GM23248 (cell line): ENCODE measurements around the gene NYAP1. TPM values are rescaled to one million over a fixed set of nuclear protein-coding genes. Genes with fewer than 3 reads are reported as not detected.

Source experiments
- DNase-seq: peaks from one replicate; pipeline ENCODE4 v3.0.0-alpha.2; 2015
- H2AFZ ChIP-seq: fragments of 200-600 bp; sonication (generic); 2 replicates; pipeline ENCODE4 v1.6.1; 2016; ENCODE audit warnings: antibody characterized with exemption
- H3F3A ChIP-seq: fragments of 200-600 bp; sonication (generic); 2 replicates; pipeline ENCODE4 v1.6.1; 2016; ENCODE audit warnings: mild to moderate bottlenecking, antibody characterized with exemption, mixed run types; ENCODE audit not compliant: insufficient read depth
- H3K27ac ChIP-seq: fragments of 200-600 bp; sonication (generic); 2 replicates; pipeline ENCODE4 v1.5.1; 2016; ENCODE audit warnings: mild to moderate bottlenecking
- H3K27me3 ChIP-seq: fragments of 200-600 bp; sonication (generic); replicated peaks from 2 replicates; pipeline ENCODE4 v1.6.1; 2016; ENCODE audit warnings: mild to moderate bottlenecking; ENCODE audit not compliant: insufficient read depth
- H3K36me3 ChIP-seq: fragments of 200-600 bp; sonication (generic); 2 replicates; pipeline ENCODE4 v1.6.1; 2016; ENCODE audit warnings: low read depth, mild to moderate bottlenecking
- H3K4me1 ChIP-seq: fragments of 200-600 bp; sonication (generic); 2 replicates; pipeline ENCODE4 v1.6.1; 2016; ENCODE audit warnings: mild to moderate bottlenecking; ENCODE audit not compliant: insufficient read depth
- H3K4me2 ChIP-seq: fragments of 200-600 bp; sonication (generic); one replicate; pipeline ENCODE4 v1.6.1; 2016; ENCODE audit warnings: mild to moderate bottlenecking; ENCODE audit not compliant: unreplicated experiment
- H3K4me3 ChIP-seq: fragments of 200-600 bp; sonication (generic); 2 replicates; pipeline ENCODE4 v1.5.1; 2016; ENCODE audit warnings: mild to moderate bottlenecking
- H3K79me2 ChIP-seq: fragments of 200-600 bp; sonication (generic); 2 replicates; pipeline ENCODE4 v1.6.1; 2016; ENCODE audit warnings: mild to moderate bottlenecking; ENCODE audit not compliant: insufficient read depth
- H3K9ac ChIP-seq: fragments of 200-600 bp; sonication (generic); 2 replicates; pipeline ENCODE4 v1.6.1; 2016; ENCODE audit warnings: mild to moderate bottlenecking
- H3K9me2 ChIP-seq: fragments of 200-600 bp; sonication (generic); 2 replicates; pipeline ENCODE4 v1.6.1; 2016; ENCODE audit warnings: mixed run types, mild to moderate bottlenecking, moderate library complexity; ENCODE audit not compliant: insufficient read depth
- H3K9me3 ChIP-seq: fragments of 200-600 bp; sonication (generic); one replicate; pipeline ENCODE4 v1.6.1; 2017; ENCODE audit warnings: low read depth
- H4K20me1 ChIP-seq: fragments of 200-600 bp; sonication (generic); 2 replicates; pipeline ENCODE4 v1.6.0; 2016; ENCODE audit not compliant: insufficient read depth
- EZH2 ChIP-seq: fragments of 200-600 bp; sonication (generic); IDR thresholded peaks from 2 replicates; pipeline ENCODE4 v1.6.1; 2018; ENCODE audit warnings: antibody characterized with exemption, mild to moderate bottlenecking; ENCODE audit not compliant: insufficient read depth, poor library complexity, severe bottlenecking
- EZH2phosphoT487 ChIP-seq: fragments of 200-600 bp; sonication (generic); IDR thresholded peaks from 2 replicates; pipeline ENCODE4 v1.6.1; 2018; ENCODE audit warnings: antibody characterized with exemption, moderate library complexity, mild to moderate bottlenecking, low read depth; ENCODE audit not compliant: insufficient read depth
- WGBS, 2 experiments: methylation state at CpG; one replicate each; pipeline ENCODE4 v1.1.6; 2015 to 2017; ENCODE audit warnings: low lambda C conversion rate in 2 of 2, low coverage in 1 of 2; ENCODE audit errors: missing lambda C conversion rate in 2 of 2; 5-methylcytosine and 5-hydroxymethylcytosine counted together
- in situ Hi-C: fragments of 300-500 bp; cut with MboI; formaldehyde crosslinking; loops from 2 replicates; pipeline ENCODE4 v1.15.0; 2020
- polyA plus RNA-seq: library from polyadenylated mRNA; unstranded; fragments of >200 nt; fragmentation: Nextera tagmentation; extraction: Ambion mirVana; gene quantifications from 2 replicates; pipeline ENCODE4 v1.2.1, GENCODE V29; 2016
- total RNA-seq: library from RNA; depleted of rRNA; stranded (reverse); fragments of >200 nt; shearing (Covaris generic); gene quantifications from 2 replicates; pipeline ENCODE4 v1.2.3, GENCODE V29; 2014

The NYAP1 gene
- total and polyA plus RNA-seq, 2 experiments from 2014 or later, result not detected

- no peak overlapping the region for H3K27ac ChIP-seq
- H3K27me3 ChIP-seq, result no peaks in the 10 kb centered on the region
- peak overlapping the region; percentile 87 for H2AFZ ChIP-seq
- no peaks in the 10 kb centered on the region for H3K9me2 ChIP-seq
- 38 to 42% methylated on average over 14 of the region's 14 CpGs for WGBS, 2 experiments
- no peaks in the 10 kb centered on the region for H4K20me1 ChIP-seq
- TF ChIP-seq EZH2phosphoT487, result no peak
- no peak for TF ChIP-seq EZH2
- DNase-seq, result no peak
- H3K4me1 ChIP-seq, result peaks cover 4% of the 10 kb centered on the region; the same call in 1 of the 2 replicates
- peak overlapping the region; percentile 33; the same call in 1 of the 2 replicates for H3K9ac ChIP-seq
- 0 out of 2 replicates have a peak, but pooled peaks cover 4% of the 10 kb centered on the region for H3F3A ChIP-seq
- in situ Hi-C loops, result no loop called here
- no peaks in the 10 kb centered on the region for H3K36me3 ChIP-seq
- peak overlapping the region; percentile 67 for H3K4me2 ChIP-seq
- no peaks in the 10 kb centered on the region for H3K9me3 ChIP-seq
- H3K4me3 ChIP-seq, result peak overlapping the region; percentile 69
- H3K79me2 ChIP-seq, result peaks cover 13% of the 10 kb centered on the region
These were observed 1.0 kb upstream of the NYAP1 start for GRCh38 chr7:100482728-100483089.

- Histone ChIP-seq H3K9ac (peak overlapping the region; percentile 33), H3K27ac (no peak overlapping the region), H3K4me2 (peak overlapping the region; percentile 67), H3F3A (0 out of 2 replicates have a peak, but pooled peaks cover 4% of the 10 kb centered on the region), H3K36me3 (no peaks in the 10 kb centered on the region), H3K79me2 (peaks cover 8% of the 10 kb centered on the region), H4K20me1 (no peaks in the 10 kb centered on the region), H2AFZ (peak overlapping the region; percentile 87), H3K4me3 (peak overlapping the region; percentile 69), H3K9me2 (no peaks in the 10 kb centered on the region), H3K4me1 (peaks cover 4% of the 10 kb centered on the region; the same call in 1 of the 2 replicates), H3K27me3 (no peaks in the 10 kb centered on the region), H3K9me3 (no peaks in the 10 kb centered on the region)
- TF ChIP-seq EZH2 (no peak), EZH2phosphoT487 (no peak)
- 1 to 4% methylated on average over 31 to 74 of the region's 79 CpGs for WGBS, 2 experiments
- DNase-seq, result peak; percentile 70
- in situ Hi-C loops, result no loop called here
These were observed 521 bp upstream of the NYAP1 start for GRCh38 chr7:100483090-100483721.

- no peaks in the 10 kb centered on the region for H3K36me3 ChIP-seq
- in situ Hi-C loops, result no loop called here
- H3K9me2 ChIP-seq, result no peaks in the 10 kb centered on the region
- DNase-seq, result no peak
- no peaks in the 10 kb centered on the region for H3K27me3 ChIP-seq
- H3K9me3 ChIP-seq, result no peaks in the 10 kb centered on the region
- no peaks in the 10 kb centered on the region for H4K20me1 ChIP-seq
- H3K4me2 ChIP-seq, result no peak overlapping the region
- 0 out of 2 replicates have a peak, but pooled peaks cover 4% of the 10 kb centered on the region for H3F3A ChIP-seq
- no peak overlapping the region for H3K9ac ChIP-seq
- no peaks in the 10 kb centered on the region; the same call in 1 of the 2 replicates for H3K4me1 ChIP-seq
- WGBS, 2 experiments, result 97 to 99% methylated on average over 6 of the region's 6 CpGs
- H2AFZ ChIP-seq, result no peak overlapping the region
- H3K27ac ChIP-seq, result no peak overlapping the region
- TF ChIP-seq EZH2, result no peak
- no peak for TF ChIP-seq EZH2phosphoT487
- no peak overlapping the region for H3K4me3 ChIP-seq
- no peaks in the 10 kb centered on the region for H3K79me2 ChIP-seq
These were observed 932 bp downstream of the NYAP1 start for GRCh38 chr7:100484673-100485045.

- no peaks in the 10 kb centered on the region for H3K9me2 ChIP-seq
- no peaks in the 10 kb centered on the region for H3K27me3 ChIP-seq
- no peak overlapping the region for H3K4me2 ChIP-seq
- H3K9me3 ChIP-seq, result no peaks in the 10 kb centered on the region
- no peak for TF ChIP-seq EZH2phosphoT487
- TF ChIP-seq EZH2, result no peak
- DNase-seq, result peak; percentile 38
- H3K4me3 ChIP-seq, result no peak overlapping the region
- no peak overlapping the region for H3K9ac ChIP-seq
- H2AFZ ChIP-seq, result no peak overlapping the region
- 71 to 77% methylated on average over 4 of the region's 4 CpGs for WGBS, 2 experiments
- no peak overlapping the region for H3K27ac ChIP-seq
- no peaks in the 10 kb centered on the region for H3K36me3 ChIP-seq
- H3F3A ChIP-seq, result 0 out of 2 replicates have a peak, but pooled peaks cover 4% of the 10 kb centered on the region
- no peaks in the 10 kb centered on the region for H3K79me2 ChIP-seq
- no peaks in the 10 kb centered on the region for H3K4me1 ChIP-seq
- in situ Hi-C loops, result no loop called here
- H4K20me1 ChIP-seq, result no peaks in the 10 kb centered on the region
These were observed 1.7 kb downstream of the NYAP1 start for GRCh38 chr7:100485471-100485876.
